ENCODE results near the gene BOLA1.

- TF ChIP-seq POLR2AphosphoS5 (IDR thresholded peaks at IDR 0.05) (no peak), EP300 (conservative IDR thresholded peaks at IDR 0.05; ENCODE audit: poor library complexity, severe bottlenecking) (no peak), SMC3 (conservative IDR thresholded peaks at IDR 0.05; ENCODE audit: poor library complexity) (no peak), CTCF (IDR thresholded peaks at IDR 0.05; ENCODE audit: poor library complexity, severe bottlenecking) (no peak)
These were observed 15.2 kb downstream of the BOLA1 start for GRCh38 chr1:149914545-149914944.

All from neural cell (in vitro differentiated cells).